HepG2 (cell line): Measurements from ENCODE around the gene ARL8B.

ENCODE experiments used
- AFF4 ChIP-seq: sonication (generic); formaldehyde crosslinking; IDR thresholded peaks from 2 replicates; pipeline ENCODE4 v1.4.0; 2020; ENCODE audit warnings: missing genetic modification reagents
- BCL6 ChIP-seq: IDR thresholded peaks from 2 replicates; pipeline ENCODE4 v1.6.1; 2016; ENCODE audit warnings: missing genetic modification reagents, missing compliant biosample characterization
- BRCA1 ChIP-seq: sonication (generic); formaldehyde crosslinking; IDR thresholded peaks from 2 replicates; pipeline ENCODE4 v1.4.0; 2020; ENCODE audit warnings: missing genetic modification reagents
- CREB3 ChIP-seq: sonication (generic); formaldehyde crosslinking; IDR thresholded peaks from 2 replicates; pipeline ENCODE4 v1.5.0; 2020; ENCODE audit warnings: missing genetic modification reagents
- CTCF ChIP-seq: sonication (generic); formaldehyde crosslinking; IDR thresholded peaks from 2 replicates; pipeline ENCODE4 v1.5.0; 2020; ENCODE audit warnings: mild to moderate bottlenecking, missing genetic modification reagents, moderate library complexity
- HMG20A ChIP-seq: IDR thresholded peaks from 2 replicates; pipeline ENCODE4 v1.6.1; 2016; ENCODE audit warnings: borderline replicate concordance
- NBN ChIP-seq: fragments of 450-650 bp; conservative IDR thresholded peaks from 2 replicates; pipeline ENCODE4 v1.6.1; 2017
- NCOR1 ChIP-seq: fragments of 200-600 bp; sonication (generic); IDR thresholded peaks from 2 replicates; pipeline ENCODE4 v1.7.0; 2017; ENCODE audit warnings: antibody characterized with exemption, low read length, borderline replicate concordance
- POLR2AphosphoS5 ChIP-seq: IDR thresholded peaks from 2 replicates; pipeline ENCODE4 v1.6.1; 2012; ENCODE audit warnings: low read depth, low read length
- SMARCC2 ChIP-seq: fragments of 450-650 bp; IDR thresholded peaks from 2 replicates; pipeline ENCODE4 v1.6.1; 2017; ENCODE audit warnings: antibody characterized with exemption, mild to moderate bottlenecking
- ZNF317 ChIP-seq: sonication (generic); formaldehyde crosslinking; IDR thresholded peaks from 2 replicates; pipeline ENCODE4 v1.5.0; 2020; ENCODE audit warnings: mild to moderate bottlenecking, missing genetic modification reagents
- ZNF609 ChIP-seq: sonication (generic); formaldehyde crosslinking; IDR thresholded peaks from 2 replicates; pipeline ENCODE4 v1.4.0; 2020; ENCODE audit warnings: mild to moderate bottlenecking, missing genetic modification reagents, borderline replicate concordance
- ZNF660 ChIP-seq: sonication (generic); formaldehyde crosslinking; IDR thresholded peaks from 2 replicates; pipeline ENCODE4 v1.5.1; 2020; ENCODE audit warnings: mild to moderate bottlenecking, low read depth, missing genetic modification reagents, borderline replicate concordance

- TF ChIP-seq ZNF317 (no peak), BRCA1 (CRISPR knock-in tag) (no peak), NBN (no peak), CTCF (CRISPR knock-in tag) (no peak), NCOR1 (no peak), ZNF660 (CRISPR knock-in tag) (no peak), AFF4 (CRISPR knock-in tag) (no peak), SMARCC2 (no peak), HMG20A (CRISPR knock-in tag) (no peak), BCL6 (no peak), ZNF609 (CRISPR knock-in tag) (no peak), POLR2AphosphoS5 (no peak), CREB3 (CRISPR knock-in tag) (no peak)
These were observed 17.0 kb upstream of the ARL8B start for GRCh38 chr3:5105050-5105449.
